GM18502 (cell line): ENCODE measurements around the gene DTNB.
"Not testable (repeated sequence)": the region's sequence is repeated elsewhere in the genome, so short reads cannot be mapped to it uniquely, and the experiment has no call there.

Experiments
- ATAC-seq: cut with Tn5 transposase; IDR thresholded peaks from one replicate; pipeline ENCODE4 v1.9.1; 2021; ENCODE audit warnings: mild to moderate bottlenecking; ENCODE audit not compliant: unreplicated experiment, poor library complexity

Gene DTNB

GRCh38 chr2:25435421-25435820 is 238.0 kb downstream of the DTNB start:
- ATAC-seq: no peak

GRCh38 chr2:25431604-25432003 is 241.8 kb downstream of the DTNB start:
- no peak for ATAC-seq

DNA sequence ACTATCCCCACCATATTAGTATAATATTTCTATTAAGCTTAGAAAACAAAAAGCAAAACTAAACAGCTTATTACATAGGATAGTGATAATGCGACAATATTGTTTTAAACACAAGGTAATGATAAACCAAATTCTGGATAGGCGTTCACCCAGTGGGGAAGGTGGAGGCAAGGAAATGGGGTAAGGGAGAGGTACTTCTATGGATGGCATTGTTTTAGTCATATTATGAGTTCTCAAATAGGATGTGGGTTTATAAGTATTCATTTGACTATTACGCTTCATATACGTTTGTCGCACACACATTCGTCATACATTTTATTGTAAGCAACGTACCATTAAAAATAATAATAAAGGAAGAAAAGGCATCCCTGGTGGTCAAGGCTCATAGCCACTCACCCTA is 242.8 kb downstream of the DTNB start:
- no peak for ATAC-seq

- no peak for ATAC-seq
Measured at GRCh38 chr2:25426326-25426725, 247.1 kb downstream of the DTNB start.

GRCh38 chr2:25424426-25425028 is 248.8 kb downstream of the DTNB start:
- ATAC-seq: no peak

- no peak for ATAC-seq
Measured at GRCh38 chr2:25421820-25422411, 251.5 kb downstream of the DTNB start.

DNA sequence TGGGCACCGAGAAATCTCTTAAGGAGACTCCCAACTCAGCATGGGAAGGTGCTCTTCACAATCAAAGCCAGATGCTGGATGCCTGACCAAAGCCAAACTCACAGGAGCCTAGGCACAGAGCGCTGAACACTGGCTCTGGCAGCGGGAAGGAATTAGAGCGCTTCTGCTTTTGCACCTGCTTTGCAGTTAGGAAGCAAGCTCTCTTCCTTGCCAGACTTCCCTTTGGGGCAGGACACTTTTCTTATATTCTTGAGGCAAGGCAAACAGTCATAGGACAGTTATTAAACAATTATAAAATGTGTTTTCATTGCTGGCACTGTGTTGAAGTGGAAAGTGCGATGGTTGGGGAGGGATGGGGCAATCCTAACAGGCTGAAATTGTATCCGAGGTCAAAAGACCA is 252.1 kb downstream of the DTNB start:
- no peak for ATAC-seq

- ATAC-seq: peak; percentile 59
Measured at GRCh38 chr2:25420820-25421237, 252.5 kb downstream of the DTNB start.

GRCh38 chr2:25419678-25420242 is 253.6 kb downstream of the DTNB start:
- peak; percentile 69 for ATAC-seq

DNA sequence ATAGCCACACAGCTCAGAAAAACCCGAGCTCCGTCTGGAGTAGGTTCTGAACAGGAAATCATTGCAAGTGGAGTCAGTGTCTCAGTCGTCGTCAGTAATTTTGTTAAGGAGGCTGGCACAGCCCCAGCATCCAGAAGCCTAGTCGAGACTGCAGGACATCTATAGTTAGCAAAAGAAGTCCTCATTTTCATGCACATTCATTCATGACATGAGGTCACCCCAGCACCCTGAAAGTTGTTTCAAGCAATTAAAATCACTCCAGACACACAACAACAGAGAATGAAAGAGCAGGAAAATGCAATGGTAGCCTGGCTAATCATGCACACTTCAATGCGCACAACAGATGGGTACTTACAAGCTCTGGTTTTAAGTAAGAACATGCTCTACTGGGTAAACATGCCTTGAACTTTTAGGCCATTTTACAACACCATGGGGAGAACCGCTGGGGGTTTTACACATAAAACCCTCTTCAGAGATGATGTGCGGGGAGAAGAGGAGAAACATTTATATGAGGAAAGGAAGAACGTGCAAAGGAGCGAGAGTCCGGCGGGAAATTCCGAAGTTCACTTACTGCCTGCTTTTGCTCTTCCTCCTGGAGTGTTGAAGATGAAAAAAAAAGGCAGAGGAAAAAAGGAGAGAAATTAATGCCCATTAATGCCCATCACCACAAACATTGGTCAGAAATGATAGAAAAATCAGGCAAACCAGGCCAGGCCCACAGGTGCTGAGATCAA is 254.3 kb downstream of the DTNB start:
- ATAC-seq: peak; percentile 27

GRCh38 chr2:25417715-25418369 is 255.5 kb downstream of the DTNB start:
- ATAC-seq: no peak

GRCh38 chr2:25416674-25417073 is 256.7 kb downstream of the DTNB start:
- ATAC-seq: no peak

GRCh38 chr2:25414781-25415180 is 258.6 kb downstream of the DTNB start:
- ATAC-seq: no peak

DNA sequence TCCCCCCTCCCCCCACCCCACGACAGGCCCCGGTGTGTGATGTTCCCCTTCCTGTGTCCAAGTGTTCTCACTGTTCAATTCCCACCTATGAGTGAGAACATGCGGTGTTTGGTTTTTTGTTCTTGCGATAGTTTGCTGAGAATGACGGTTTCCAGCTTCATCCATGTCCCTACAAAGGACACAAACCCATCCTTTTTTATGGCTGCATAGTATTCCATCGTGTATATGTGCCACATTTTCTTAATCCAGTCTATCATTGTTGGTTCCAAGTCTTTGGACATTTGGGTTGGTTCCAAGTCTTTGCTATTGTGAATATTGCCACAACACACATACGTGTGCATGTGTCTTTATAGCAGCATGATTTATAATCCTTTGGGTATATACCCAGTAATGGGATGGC is 260.0 kb downstream of the DTNB start:
- not testable (repeated sequence) for ATAC-seq

GRCh38 chr2:25411753-25412152 is 261.6 kb downstream of the DTNB start:
- ATAC-seq: no peak

GRCh38 chr2:25411281-25411680 is 262.1 kb downstream of the DTNB start:
- ATAC-seq: no peak

GRCh38 chr2:25410370-25410769 is 263.0 kb downstream of the DTNB start:
- no peak for ATAC-seq

GRCh38 chr2:25409468-25409867 is 263.9 kb downstream of the DTNB start:
- no peak for ATAC-seq

GRCh38 chr2:25409044-25409443 is 264.3 kb downstream of the DTNB start:
- no peak for ATAC-seq

- no peak for ATAC-seq
Measured at GRCh38 chr2:25405611-25406295, 267.6 kb downstream of the DTNB start.
